Activated B cell treated with CpG ODN at 0.5 μM for 24 hours (primary cell): ENCODE data around the gene TMEM51. TPM values are rescaled to one million over a fixed set of nuclear protein-coding genes. Genes with fewer than 3 reads are reported as not detected.

ENCODE experiments used
- ATAC-seq: fragments of 200-7000 bp; cut with Tn5 transposase; one replicate; pipeline ENCODE4 v1.10.0; 2021; ENCODE audit warnings: low read depth, mild to moderate bottlenecking, moderate library complexity
- CTCF ChIA-PET: fragments of 350-600 bp; sonication (Branson Sonifier 250); formaldehyde crosslinking; loops from one replicate; lab custom pipeline; 2021; ENCODE audit warnings: antibody characterized with exemption; lab: Charles Lee
- POLR2A ChIA-PET: fragments of 350-600 bp; sonication (Branson Sonifier 250); formaldehyde crosslinking; loops from one replicate; lab custom pipeline; 2021; ENCODE audit warnings: antibody characterized with exemption; lab: Charles Lee
- DNase-seq: peaks from one replicate; pipeline ENCODE4 v3.0.0; 2022
- H3K27ac Mint-ChIP-seq: one replicate; pipeline ENCODE4 v1.8.0; 2020; ENCODE audit warnings: mixed read lengths
- H3K27me3 Mint-ChIP-seq: one replicate; pipeline ENCODE4 v1.8.0; 2021; ENCODE audit warnings: mixed read lengths
- H3K36me3 Mint-ChIP-seq: one replicate; pipeline ENCODE4 v1.8.0; 2021; ENCODE audit warnings: low read depth, mixed read lengths
- H3K4me1 Mint-ChIP-seq: one replicate; pipeline ENCODE4 v1.8.0; 2021; ENCODE audit warnings: mixed read lengths
- H3K4me3 Mint-ChIP-seq: one replicate; pipeline ENCODE4 v1.8.0; 2020; ENCODE audit warnings: mild to moderate bottlenecking, mixed read lengths
- H3K9me3 Mint-ChIP-seq: one replicate; pipeline ENCODE4 v1.8.0; 2020; ENCODE audit warnings: mixed read lengths
- intact Hi-C: fragments of 100-400 bp; cut with micrococcal nuclease; formaldehyde crosslinking; loops from one replicate; pipeline ENCODE4 v1.15.1; 2024
- total RNA-seq: library from RNA; stranded (reverse); gene quantifications from 2 replicates; pipeline ENCODE4 v1.2.3, GENCODE V29; 2022
- TF ChIP-seq, protein P1 (sequence below): fragments of 200-600 bp; IDR thresholded peaks from one replicate; pipeline ENCODE4 v1.8.0; 2022; ENCODE audit warnings: antibody characterized with exemption, mild to moderate bottlenecking

The TMEM51 gene
- total RNA-seq, 1 donor from 2014 or later = not detected

DNA sequence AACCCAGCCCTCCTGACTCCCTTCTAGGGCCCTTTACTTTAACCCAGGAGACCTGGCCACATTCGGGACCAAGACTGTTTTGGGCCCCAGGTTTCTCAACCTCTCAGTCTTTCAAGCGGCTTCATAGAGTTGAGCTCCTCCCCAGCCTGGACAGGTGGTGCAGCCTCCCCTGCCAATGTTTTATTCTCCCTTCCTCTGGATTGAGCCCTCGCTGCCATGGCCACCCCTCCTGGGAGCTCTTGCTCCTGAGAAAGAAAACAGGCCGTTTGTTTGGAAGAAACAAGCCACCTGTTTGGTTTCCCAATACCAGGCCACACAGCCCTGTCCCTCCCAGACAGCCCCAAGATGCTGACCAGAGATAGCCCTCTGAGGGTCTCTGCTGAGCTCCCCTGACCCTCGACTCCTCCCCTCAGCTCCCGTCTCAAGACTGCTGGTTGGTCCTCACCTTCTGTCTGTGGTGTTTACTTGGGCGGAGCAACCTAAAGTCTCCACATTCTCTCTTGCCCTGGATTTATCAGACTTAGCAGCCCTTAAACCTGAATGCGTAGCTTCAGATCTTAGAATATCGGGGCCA, 3.3 kb downstream of the TMEM51 start:
- ChIA-PET POLR2A (no interaction called here), CTCF (no interaction called here)
- Mint-ChIP-seq H3K36me3 (no peaks in the 10 kb centered on the region), H3K4me3 (no peak overlapping the region), H3K4me1 (peaks cover 23% of the 10 kb centered on the region), H3K9me3 (no peaks in the 10 kb centered on the region), H3K27ac (no peak overlapping the region), H3K27me3 (peaks cover 27% of the 10 kb centered on the region)
- TF ChIP-seq, protein P1, sequence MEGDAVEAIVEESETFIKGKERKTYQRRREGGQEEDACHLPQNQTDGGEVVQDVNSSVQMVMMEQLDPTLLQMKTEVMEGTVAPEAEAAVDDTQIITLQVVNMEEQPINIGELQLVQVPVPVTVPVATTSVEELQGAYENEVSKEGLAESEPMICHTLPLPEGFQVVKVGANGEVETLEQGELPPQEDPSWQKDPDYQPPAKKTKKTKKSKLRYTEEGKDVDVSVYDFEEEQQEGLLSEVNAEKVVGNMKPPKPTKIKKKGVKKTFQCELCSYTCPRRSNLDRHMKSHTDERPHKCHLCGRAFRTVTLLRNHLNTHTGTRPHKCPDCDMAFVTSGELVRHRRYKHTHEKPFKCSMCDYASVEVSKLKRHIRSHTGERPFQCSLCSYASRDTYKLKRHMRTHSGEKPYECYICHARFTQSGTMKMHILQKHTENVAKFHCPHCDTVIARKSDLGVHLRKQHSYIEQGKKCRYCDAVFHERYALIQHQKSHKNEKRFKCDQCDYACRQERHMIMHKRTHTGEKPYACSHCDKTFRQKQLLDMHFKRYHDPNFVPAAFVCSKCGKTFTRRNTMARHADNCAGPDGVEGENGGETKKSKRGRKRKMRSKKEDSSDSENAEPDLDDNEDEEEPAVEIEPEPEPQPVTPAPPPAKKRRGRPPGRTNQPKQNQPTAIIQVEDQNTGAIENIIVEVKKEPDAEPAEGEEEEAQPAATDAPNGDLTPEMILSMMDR = no peak
- ATAC-seq (no peak), DNase-seq (no peak)
- intact Hi-C loops = no loop called here

DNA sequence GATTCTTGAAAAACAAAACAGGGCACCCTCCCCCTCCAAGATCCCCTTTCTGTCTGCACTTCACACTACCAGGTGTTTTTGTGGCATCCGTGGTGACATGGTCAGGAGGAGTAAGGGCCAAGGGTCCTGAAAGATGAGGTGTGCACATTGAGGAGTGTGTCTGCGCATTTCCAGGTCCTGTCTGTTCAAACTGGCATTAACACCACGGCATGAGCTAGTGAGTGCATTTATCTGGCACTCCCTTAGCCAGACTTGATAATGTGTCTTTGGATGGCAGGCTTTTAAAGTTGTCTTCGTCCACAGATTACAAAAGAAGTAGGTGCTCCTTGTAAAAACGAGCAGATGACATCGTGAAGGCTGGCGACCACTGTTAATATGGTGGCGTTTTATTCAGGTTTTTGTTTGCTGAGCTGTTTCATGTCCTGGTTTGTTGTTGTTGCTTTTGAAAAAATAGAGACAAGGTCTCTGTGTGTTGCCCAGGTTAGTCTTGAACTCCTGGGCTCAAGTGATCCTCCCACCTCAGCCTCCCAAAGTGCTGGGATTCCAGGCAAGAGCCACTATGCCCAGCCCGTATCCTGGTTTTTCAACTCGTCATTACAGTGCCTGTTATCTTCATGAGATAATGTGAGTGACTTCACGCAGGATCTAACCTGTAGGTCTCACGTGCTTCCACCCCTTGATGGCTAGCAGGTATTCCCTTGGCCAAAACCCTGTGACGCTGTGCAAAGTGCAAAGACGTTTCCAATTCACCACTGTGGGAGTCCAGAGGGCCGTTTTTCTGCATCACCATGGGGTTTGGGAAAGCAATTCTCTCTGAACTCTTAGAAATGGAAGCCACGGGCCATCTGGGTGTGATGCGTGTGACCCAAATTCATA, 4.2 kb downstream of the TMEM51 start:
- no peak overlapping the region for H3K4me3 Mint-ChIP-seq
- peaks cover 20% of the 10 kb centered on the region for H3K27me3 Mint-ChIP-seq
- H3K27ac Mint-ChIP-seq = no peak overlapping the region
- ChIA-PET POLR2A (no interaction called here), CTCF (no interaction called here)
- intact Hi-C loops = no loop called here
- no peaks in the 10 kb centered on the region for H3K9me3 Mint-ChIP-seq
- DNase-seq (no peak), ATAC-seq (no peak)
- peaks cover 21% of the 10 kb centered on the region for H3K4me1 Mint-ChIP-seq
- no peaks in the 10 kb centered on the region for H3K36me3 Mint-ChIP-seq
- TF ChIP-seq, protein P1 = no peak

DNA sequence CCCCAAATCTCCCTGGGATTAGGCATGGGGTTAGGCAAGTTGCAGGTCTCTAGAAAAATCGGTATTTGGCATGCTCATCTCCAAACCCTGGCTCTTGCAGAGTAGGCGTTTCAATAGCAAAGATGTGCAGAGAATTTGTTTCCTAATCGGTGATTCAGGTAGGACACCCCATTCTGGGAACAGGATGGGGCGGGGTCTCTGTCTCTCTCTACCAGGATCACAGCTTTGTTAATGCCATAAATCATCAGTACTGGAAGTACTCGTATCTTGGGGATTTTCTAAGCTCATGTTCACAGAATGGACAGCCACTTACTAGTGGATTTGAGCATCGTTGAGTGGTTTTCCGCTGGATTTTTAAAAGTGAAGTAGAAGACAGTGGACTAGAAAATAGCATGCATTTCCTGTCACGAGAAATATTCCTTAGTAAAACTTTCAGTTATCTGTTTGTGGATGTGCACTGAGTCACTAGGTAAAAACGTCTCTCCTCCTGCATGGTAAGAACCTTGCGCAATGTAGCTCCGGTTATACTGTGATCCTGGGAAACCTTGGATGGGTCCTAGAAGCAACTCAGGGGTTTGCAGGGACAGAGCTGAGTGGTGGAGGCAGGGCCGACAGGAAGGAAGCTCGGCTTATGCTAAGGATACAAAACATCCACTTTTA, 5.1 kb downstream of the TMEM51 start:
- ATAC-seq (no peak), DNase-seq (no peak)
- Mint-ChIP-seq H3K27ac (no peak overlapping the region), H3K36me3 (no peaks in the 10 kb centered on the region), H3K9me3 (no peaks in the 10 kb centered on the region), H3K27me3 (peaks cover 19% of the 10 kb centered on the region), H3K4me1 (peaks cover 17% of the 10 kb centered on the region), H3K4me3 (no peak overlapping the region)
- TF ChIP-seq, protein P1 = no peak
- CTCF ChIA-PET = no interaction called here
- POLR2A ChIA-PET = no interaction called here
- intact Hi-C loops = no loop called here

DNA sequence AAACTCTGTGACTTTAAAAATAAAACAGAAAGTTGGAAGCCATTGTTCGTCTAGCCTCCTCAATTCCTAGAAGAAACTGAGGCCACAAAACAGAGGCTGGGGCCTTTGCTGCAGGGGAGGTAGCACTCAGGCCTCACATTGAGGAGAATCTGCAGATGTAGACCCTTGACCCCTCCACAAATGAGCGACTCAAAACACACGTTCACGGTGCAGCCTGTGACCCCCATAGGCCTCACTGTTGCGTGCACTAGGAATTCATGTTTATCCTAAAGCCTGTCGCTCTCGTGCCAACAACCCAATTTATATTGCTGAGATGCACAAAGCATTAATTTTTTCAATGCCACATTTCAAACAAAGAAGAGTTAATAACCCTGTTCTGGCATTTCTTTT, 5.6 kb downstream of the TMEM51 start:
- peaks cover 18% of the 10 kb centered on the region for H3K27me3 Mint-ChIP-seq
- TF ChIP-seq, protein P1 = no peak
- H3K9me3 Mint-ChIP-seq = no peaks in the 10 kb centered on the region
- POLR2A ChIA-PET = no interaction called here
- no peaks in the 10 kb centered on the region for H3K36me3 Mint-ChIP-seq
- ATAC-seq (no peak), DNase-seq (no peak)
- no peak overlapping the region for H3K4me3 Mint-ChIP-seq
- intact Hi-C loops = no loop called here
- no peak overlapping the region for H3K27ac Mint-ChIP-seq
- CTCF ChIA-PET = no interaction called here
- H3K4me1 Mint-ChIP-seq = peaks cover 16% of the 10 kb centered on the region

DNA sequence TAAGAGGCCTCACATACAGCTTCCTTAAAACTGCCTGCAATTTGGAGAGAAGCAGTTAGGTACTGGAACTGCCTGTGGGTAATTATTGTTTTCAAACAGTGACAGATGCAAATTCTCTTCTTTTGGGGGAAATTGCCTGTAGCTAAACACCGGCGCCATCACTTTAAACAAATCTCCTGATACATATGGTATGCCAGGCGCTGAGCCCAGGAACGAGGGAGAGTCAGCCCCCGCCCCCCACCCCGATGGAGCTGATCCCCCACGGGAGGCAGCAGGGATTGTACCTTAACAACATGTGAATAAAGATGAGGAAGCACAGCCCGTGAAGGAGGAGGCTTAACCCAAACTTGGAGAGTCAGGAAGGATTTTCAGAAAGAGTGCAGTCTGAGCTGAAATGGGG, 7.1 kb downstream of the TMEM51 start:
- CTCF ChIA-PET = no interaction called here
- no peaks in the 10 kb centered on the region for H3K36me3 Mint-ChIP-seq
- ATAC-seq = no peak
- POLR2A ChIA-PET = no interaction called here
- TF ChIP-seq, protein P1 = no peak
- H3K9me3 Mint-ChIP-seq = no peaks in the 10 kb centered on the region
- no peak overlapping the region for H3K4me3 Mint-ChIP-seq
- H3K27me3 Mint-ChIP-seq = peaks cover 8% of the 10 kb centered on the region
- peaks cover 9% of the 10 kb centered on the region for H3K4me1 Mint-ChIP-seq
- intact Hi-C loops = no loop called here
- H3K27ac Mint-ChIP-seq = no peak overlapping the region
- no peak for DNase-seq
